Measurements from ENCODE around the gene SLC27A5. TPM values are rescaled to one million over a fixed set of nuclear protein-coding genes. Genes with fewer than 3 reads are reported as not detected.

SLC27A5 gene
- total RNA-seq, 1 donor from 2014 or later: 4.7 TPM

- H3K36me3 Mint-ChIP-seq (ENCODE audit: low read depth, unreplicated experiment): no peaks in the 10 kb centered on the region
- H3K4me1 Mint-ChIP-seq (ENCODE audit: unreplicated experiment): peaks cover 7% of the 10 kb centered on the region
- H3K27me3 Mint-ChIP-seq (ENCODE audit: unreplicated experiment): peaks cover 13% of the 10 kb centered on the region
- TF ChIP-seq CTCF (IDR thresholded peaks at IDR 0.05; ENCODE audit: unreplicated experiment): peak; percentile 58
- no peaks in the 10 kb centered on the region for H3K9me3 Mint-ChIP-seq (ENCODE audit: unreplicated experiment)
- H3K4me3 Mint-ChIP-seq (ENCODE audit: unreplicated experiment): peak overlapping the region; percentile 77
- DNase-seq (ENCODE audit: low spot score): peak; percentile 99
- H3K27ac Mint-ChIP-seq (ENCODE audit: unreplicated experiment): peak overlapping the region; percentile 49
Observed at GRCh38 chr19:58499021-58499927, 12.5 kb downstream of the SLC27A5 start.

- H3K4me3 Mint-ChIP-seq (ENCODE audit: unreplicated experiment): peak overlapping the region; percentile 77
- H3K27ac Mint-ChIP-seq (ENCODE audit: unreplicated experiment): no peak overlapping the region
- TF ChIP-seq CTCF (IDR thresholded peaks at IDR 0.05; ENCODE audit: unreplicated experiment): no peak
- H3K27me3 Mint-ChIP-seq (ENCODE audit: unreplicated experiment): peaks cover 13% of the 10 kb centered on the region
- H3K36me3 Mint-ChIP-seq (ENCODE audit: low read depth, unreplicated experiment): no peaks in the 10 kb centered on the region
- no peak for DNase-seq (ENCODE audit: low spot score)
- H3K9me3 Mint-ChIP-seq (ENCODE audit: unreplicated experiment): no peaks in the 10 kb centered on the region
- H3K4me1 Mint-ChIP-seq (ENCODE audit: unreplicated experiment): peaks cover 7% of the 10 kb centered on the region
Observed at GRCh38 chr19:58498316-58499020, 13.3 kb downstream of the SLC27A5 start.

- Mint-ChIP-seq H3K27ac (ENCODE audit: unreplicated experiment) (peak overlapping the region; percentile 48), H3K4me3 (ENCODE audit: unreplicated experiment) (peak overlapping the region; percentile 56), H3K36me3 (ENCODE audit: low read depth, unreplicated experiment) (no peaks in the 10 kb centered on the region), H3K27me3 (ENCODE audit: unreplicated experiment) (peaks cover 13% of the 10 kb centered on the region), H3K4me1 (ENCODE audit: unreplicated experiment) (peaks cover 7% of the 10 kb centered on the region), H3K9me3 (ENCODE audit: unreplicated experiment) (no peaks in the 10 kb centered on the region)
- no peak for DNase-seq (ENCODE audit: low spot score)
- no peak for TF ChIP-seq CTCF (IDR thresholded peaks at IDR 0.05; ENCODE audit: unreplicated experiment)
Observed at GRCh38 chr19:58497634-58498170, 14.1 kb downstream of the SLC27A5 start.

GRCh38 chr19:58492265-58492664, 19.5 kb downstream of the SLC27A5 start:
- no peak for DNase-seq (ENCODE audit: low spot score)
- Mint-ChIP-seq H3K27ac (ENCODE audit: unreplicated experiment) (no peak overlapping the region), H3K9me3 (ENCODE audit: unreplicated experiment) (no peaks in the 10 kb centered on the region), H3K36me3 (ENCODE audit: low read depth, unreplicated experiment) (no peaks in the 10 kb centered on the region), H3K4me1 (ENCODE audit: unreplicated experiment) (no peaks in the 10 kb centered on the region), H3K4me3 (ENCODE audit: unreplicated experiment) (no peak overlapping the region), H3K27me3 (ENCODE audit: unreplicated experiment) (peaks cover 8% of the 10 kb centered on the region)
- TF ChIP-seq CTCF (IDR thresholded peaks at IDR 0.05; ENCODE audit: unreplicated experiment): no peak

Measured in endothelial cell (in vitro differentiated cells).